Measurements from ENCODE around the gene EPHB4.

- TF ChIP-seq CTCF (IDR thresholded peaks at IDR 0.05) (no peak), POLR2A (IDR thresholded peaks at IDR 0.05) (no peak), POLR2AphosphoS5 (IDR thresholded peaks at IDR 0.05) (peak; percentile 7), EP300 (IDR thresholded peaks at IDR 0.05) (no peak)
These were observed 23.7 kb downstream of the EPHB4 start for GRCh38 chr7:100803398-100804161.
